ENCODE measurements around the gene SYT8. TPM values are rescaled to one million over a fixed set of nuclear protein-coding genes. Genes with fewer than 3 reads are reported as not detected.

The SYT8 gene
- total and polyA plus RNA-seq, 2 of the 8 experiments (the other 6 are each of a cell fraction or from before 2014, with no cell fraction given) = not detected

- Histone ChIP-seq H3K9ac (replicated peaks in 1 of 4; ENCODE audit: extremely low read depth in 1 of 4, low read depth in 3 of 4, low read length in 3 of 4) (no peak overlapping the region), H2BK20ac (ENCODE audit: low read length) (no peak overlapping the region), H3K4me2 (ENCODE audit: insufficient read depth in 1 of 2, low read depth in 2 of 2, low read length in 2 of 2) (no peak overlapping the region), H4K8ac (ENCODE audit: extremely low read depth, insufficient read depth, low read length) (no peak overlapping the region), H3K4me1 (replicated peaks in 1 of 4; ENCODE audit: control insufficient read depth in 3 of 4, insufficient read depth in 4 of 4, low read length in 3 of 4) (peaks cover 0 to 3% (median 0%) of the 10 kb centered on the region in 4 experiments; a peak in 1 of 7 replicates), H3K27ac (ENCODE audit: low read depth, low read length) (no peak overlapping the region), H2BK12ac (ENCODE audit: low read depth, low read length) (no peak overlapping the region), H3K79me2 (ENCODE audit: control insufficient read depth in 1 of 2, insufficient read depth in 2 of 2, low read length in 2 of 2) (no peaks in the 10 kb centered on the region), H3K18ac (ENCODE audit: extremely low read depth, low read length) (no peak overlapping the region), H3K27me3 (replicated peaks in 1 of 4; ENCODE audit: control insufficient read depth in 3 of 4, extremely low read depth in 1 of 4, insufficient read depth in 3 of 4, low read length in 3 of 4) (no peaks in the 10 kb centered on the region), H3K4ac (replicated peaks; ENCODE audit: insufficient read length, low read depth, low read length) (no peak overlapping the region), H2BK5ac (ENCODE audit: low read depth, low read length) (no peak overlapping the region), H2AK5ac (ENCODE audit: low read depth, low read length) (no peak overlapping the region), H2BK15ac (ENCODE audit: low read length) (no peak overlapping the region), H3K4me3 (ENCODE audit: extremely low read depth in 1 of 4, insufficient read depth in 2 of 4, low read depth in 3 of 4, low read length in 4 of 4) (no peak overlapping the region), H3K56ac (replicated peaks; ENCODE audit: insufficient read length, low read depth, low read length) (no peak overlapping the region), H4K5ac (ENCODE audit: insufficient read length, low read depth, low read length) (no peak overlapping the region), H3K23me2 (ENCODE audit: low read depth, low read length) (no peaks in the 10 kb centered on the region), H3K36me3 (ENCODE audit: control insufficient read depth in 2 of 4, insufficient read depth in 4 of 4, low read length in 3 of 4) (no peaks in the 10 kb centered on the region), H3K23ac (ENCODE audit: insufficient read length) (no peak overlapping the region), H2AFZ (ENCODE audit: low read length) (no peak overlapping the region), H3K79me1 (ENCODE audit: low read depth, low read length) (no peaks in the 10 kb centered on the region), H3K14ac (ENCODE audit: insufficient read length) (no peak overlapping the region), H4K91ac (replicated peaks; ENCODE audit: insufficient read length, low read length) (no peak overlapping the region), H4K20me1 (replicated peaks in 1 of 2; ENCODE audit: control insufficient read depth in 1 of 2, insufficient read depth in 2 of 2, low read length in 2 of 2) (no peaks in the 10 kb centered on the region), H2BK120ac (replicated peaks; ENCODE audit: low read depth, low read length) (no peak overlapping the region), H3K9me3 (ENCODE audit: insufficient read depth in 2 of 2, low read depth in 1 of 2, low read length in 1 of 2) (no peaks in the 10 kb centered on the region)
- 89% methylated on average over 9 of the region's 9 CpGs; no CpG with 5 or more reads in 1 of the 2 experiments for WGBS, 2 experiments (ENCODE audit: extremely low coverage in 1 of 2, insufficient coverage in 1 of 2, insufficient read length in 1 of 2, insufficient replicate concordance in 2 of 2, low coverage in 1 of 2, low lambda C conversion rate in 2 of 2, missing lambda C conversion rate in 1 of 2)
- no peak for FAIRE-seq
- CTCF ChIA-PET (ENCODE audit: partially characterized antibody) = interaction anchor here (0.7 to 15.7 kb wide), 12 partner anchors 9 to 307 kb away, joined by 3 to 232 read pairs (median 6); no protein-coding TSS in a partner anchor
- POLR2A ChIA-PET (ENCODE audit: partially characterized antibody) = interaction anchor here (1.2 kb wide), 1 partner anchor 67 kb away, joined by 3 read pairs; no protein-coding TSS in a partner anchor
- no peak for DNase-seq (ENCODE audit: low read depth in 1 of 2, low spot score in 2 of 2)
- no peak for TF ChIP-seq CHD2 (IDR thresholded peaks at IDR 0.05; ENCODE audit: low read length)
- no peak for TF ChIP-seq HDAC2 (IDR thresholded peaks at IDR 0.05; ENCODE audit: borderline replicate concordance in 1 of 2, low read depth in 2 of 2, low read length in 2 of 2)
- TF ChIP-seq CHD1 (IDR thresholded peaks at IDR 0.05; ENCODE audit: low read depth, low read length) = no peak
- no peak for TF ChIP-seq CTBP2 (IDR thresholded peaks at IDR 0.05; ENCODE audit: borderline replicate concordance, insufficient read depth, insufficient read length, low read length)
- TF ChIP-seq TAF1 (IDR thresholded peaks at IDR 0.05; ENCODE audit: low read depth, low read length) = no peak
- no peak for TF ChIP-seq SIX5 (IDR thresholded peaks at IDR 0.05; ENCODE audit: low read depth, low read length)
- TF ChIP-seq MAFK (IDR thresholded peaks at IDR 0.05; ENCODE audit: low read depth, low read length) = no peak
- no peak for TF ChIP-seq EZH2 (IDR thresholded peaks at IDR 0.05; ENCODE audit: low read depth, low read length, severe bottlenecking)
- no peak for TF ChIP-seq YY1 (IDR thresholded peaks at IDR 0.05; ENCODE audit: low read depth, low read length)
- no peak for TF ChIP-seq TAF7 (optimal IDR thresholded peaks at IDR 0.05; ENCODE audit: borderline replicate concordance, low read depth, low read length)
- TF ChIP-seq CBX8 (IDR thresholded peaks at IDR 0.05; ENCODE audit: borderline replicate concordance, low read depth, low read length) = no peak
Measured at GRCh38 chr11:1846453-1846932, 11.7 kb downstream of the SYT8 start.
